Heart left ventricle (tissue), 16 donors: ENCODE data around the gene AP3S1. TPM values are rescaled to one million over a fixed set of nuclear protein-coding genes. Genes with fewer than 3 reads are reported as not detected.
"Not testable (repeated sequence)": the region's sequence is repeated elsewhere in the genome, so short reads cannot be mapped to it uniquely, and the experiment has no call there.

Source experiments
- ATAC-seq, 4 donors: fragments of 200-7000 bp; cut with Tn5 transposase; one replicate each; pipeline ENCODE4 v1.9.1; 2020 to 2022; ENCODE audit warnings: moderate library complexity in 4 of 4, mild to moderate bottlenecking in 3 of 4, moderate number of reproducible peaks in 1 of 4
- DNase-seq, 5 donors: peaks; one replicate each; pipeline ENCODE4 v3.0.0-alpha.2; 2020
- H3K27ac ChIP-seq, 12 donors: fragments of 200-600 bp; sonication (generic) in 4 of 12; one replicate each; pipeline versions ENCODE4 v1.5.0 to v1.8.0; 2016 to 2022; ENCODE audit warnings: mild to moderate bottlenecking in 2 of 12
- H3K27me3 ChIP-seq, 9 donors: fragments of 200-600 bp; sonication (generic) in 2 of 9; one replicate each; pipeline versions ENCODE4 v1.5.1 to v1.8.0; 2016 to 2022; ENCODE audit warnings: mild to moderate bottlenecking in 3 of 9
- H3K36me3 ChIP-seq, 9 donors: fragments of 200-600 bp; sonication (generic) in 2 of 9; one replicate each; pipeline versions ENCODE4 v1.5.0 to v1.8.0; 2018 to 2022; ENCODE audit warnings: mild to moderate bottlenecking in 2 of 9
- H3K4me1 ChIP-seq, 12 donors: fragments of 200-600 bp; sonication (generic) in 4 of 12; one replicate each; pipeline versions ENCODE4 v1.5.0 to v1.8.0; 2016 to 2022; ENCODE audit warnings: mild to moderate bottlenecking in 3 of 12
- H3K4me3 ChIP-seq, 12 donors: fragments of 200-600 bp; sonication (generic) in 4 of 12; one replicate each; pipeline versions ENCODE4 v1.5.0 to v1.8.0; 2017 to 2022; ENCODE audit warnings: mild to moderate bottlenecking in 9 of 12, moderate library complexity in 4 of 12
- H3K9me3 ChIP-seq, 12 donors: fragments of 200-600 bp; sonication (generic) in 4 of 12; one replicate each; pipeline versions ENCODE4 v1.5.0 to v1.8.0; 2016 to 2022; ENCODE audit warnings: mild to moderate bottlenecking in 1 of 12
- CTCF ChIP-seq, 12 donors: fragments of 200-600 bp; sonication (generic) in 4 of 12; IDR thresholded peaks; one replicate each; pipeline versions ENCODE4 v1.5.0 to v1.8.0; 2018 to 2022; ENCODE audit warnings: antibody characterized with exemption in 12 of 12, mild to moderate bottlenecking in 5 of 12
- POLR2A ChIP-seq, 2 donors: fragments of 450-650 bp; IDR thresholded peaks; one replicate each; pipeline ENCODE4 v1.6.1; 2017; ENCODE audit warnings: antibody characterized with exemption in 2 of 2, mild to moderate bottlenecking in 2 of 2, moderate library complexity in 2 of 2
- WGBS, 4 donors: extraction: QIAGEN DNeasy Blood & Tissue Kit in 2 of 4; methylation state at CpG; one replicate each; pipeline versions ENCODE4 v1.1.5 to v1.1.7; 2013 to 2018; 5-methylcytosine and 5-hydroxymethylcytosine counted together
- intact Hi-C, 10 donors: fragments of 100-400 bp; cut with DNase I; formaldehyde crosslinking; loops; one replicate each; pipeline versions ENCODE4 v1.11.1 to v1.14.2; 2022
- polyA plus RNA-seq, 2 donors: library from polyadenylated mRNA; stranded (reverse); fragments of 200-250 nt; gene quantifications; one replicate each; pipeline ENCODE4 v1.2.3, GENCODE V29; 2013
- total RNA-seq, 9 donors: library from RNA; depleted of rRNA in 2 of 9; stranded (reverse); fragments of >200 nt in 2 of 9; fragmentation: NEBNext Ultra II Directional in 3 of 9; extraction: Animal tissue kit (Norgen Biotek cat#: 25700) in 3 of 9; gene quantifications; one replicate each; pipeline versions ENCODE4 v1.1.0 to v1.2.4, GENCODE V29; 2016 to 2023
- donor health status: ischemic (EF 13 %, LVEDD 7.1; RV severe dilation, severe dysfunction).
- donor health status: healthy with polysubstance abuse.
- donor health status: DM: no; HTN: yes; CAD: no.
- donor health status: DM: no; HTN: no; CAD: no.
- donor health status: ischemic (EF 25% LVEDD 6.9; RV normal size, moderate dysfunction).
- donor health status: ischemic (EF 25% LVEDD 5.7; RV mildly dilated, moderate dysfunction).
- donor health status: healthy.
- donor health status: DM: yes; HTN: yes; CAD: no.
- donor health status: ischemic (EF 35%, LVEDD 5.7; RV mildly dilated, moderate dysfunction).
- donor health status: nonischemic (EF 11% LVEDD 7.7; RV severe dilation, severe dysfunction).
- donor health status: DM: yes; HTN: yes; CAD: no.
- donor health status: PGD.
- donor health status: ischemic (EF 29% LVEDD 5.4; RV normal size, mild dysfunction).
- donor health status: nonischemic (EF 23%, LVEDD 6.1; RV moderate dilation, normal function).

Gene AP3S1
- total and polyA plus RNA-seq, 11 donors = 20.3 to 56.4 (median 46.4) TPM

- Histone ChIP-seq H3K9me3 (peaks cover 0 to 3% (median 0%) of the 10 kb centered on the region in 12 donors), H3K4me3 (no peak overlapping the region), H3K27ac (no peak overlapping the region), H3K4me1 (no peaks in the 10 kb centered on the region), H3K36me3 (peaks cover 0 to 50% (median 22%) of the 10 kb centered on the region in 9 donors), H3K27me3 (no peaks in the 10 kb centered on the region)
- 91 to 98% (median 95%) methylated on average over 1 of the region's 1 CpG for WGBS, 4 donors
- TF ChIP-seq POLR2A (IDR thresholded peaks at IDR 0.05) (no peak), CTCF (IDR thresholded peaks at IDR 0.05) (no peak)
- DNase-seq = no peak
- no peak for ATAC-seq
- intact Hi-C loops = no loop called here
Observed at GRCh38 chr5:115873392-115873791, 31.7 kb downstream of the AP3S1 start.

GRCh38 chr5:115875447-115875846 lies 33.7 kb downstream of the AP3S1 start:
- H3K36me3 ChIP-seq = peaks cover 0 to 39% (median 18%) of the 10 kb centered on the region in 9 donors
- no peaks in the 10 kb centered on the region for H3K4me1 ChIP-seq
- ATAC-seq = no peak
- H3K27me3 ChIP-seq = no peaks in the 10 kb centered on the region
- intact Hi-C loops = no loop called here
- peaks cover 0 to 3% (median 0%) of the 10 kb centered on the region in 12 donors for H3K9me3 ChIP-seq
- WGBS, 4 donors = 65 to 88% (median 69%) methylated on average over 2 of the region's 2 CpGs
- no peak for DNase-seq
- H3K4me3 ChIP-seq = no peak overlapping the region
- no peak for TF ChIP-seq POLR2A (IDR thresholded peaks at IDR 0.05)
- TF ChIP-seq CTCF (IDR thresholded peaks at IDR 0.05) = peak in 5 of 12 donors; percentile 7 to 40 (median 23)
- no peak overlapping the region for H3K27ac ChIP-seq

- peaks cover 0 to 20% (median 3%) of the 10 kb centered on the region in 9 donors for H3K36me3 ChIP-seq
- H3K4me3 ChIP-seq, ATAC-seq, intact Hi-C loops, H3K27ac ChIP-seq, H3K9me3 ChIP-seq, H3K4me1 ChIP-seq, H3K27me3 ChIP-seq, DNase-seq: not testable (repeated sequence)
- WGBS, 4 donors = 96 to 99% (median 96%) methylated on average over 5 of the region's 5 CpGs
Observed at GRCh38 chr5:115877342-115877741, 35.6 kb downstream of the AP3S1 start.

GRCh38 chr5:115882434-115882833 lies 40.7 kb downstream of the AP3S1 start:
- H3K27ac ChIP-seq, H3K4me1 ChIP-seq, H3K4me3 ChIP-seq, DNase-seq, H3K27me3 ChIP-seq, ATAC-seq, H3K9me3 ChIP-seq: not testable (repeated sequence)
- peaks cover 0 to 12% (median 6%) of the 10 kb centered on the region in 9 donors for H3K36me3 ChIP-seq
- 91 to 99% (median 94%) methylated on average over 8 of the region's 8 CpGs for WGBS, 4 donors
- intact Hi-C loops = loop anchor here in 2 of 10 donors (10.0 kb wide), 1 partner anchor 182 kb away; no protein-coding TSS in a partner anchor

- intact Hi-C loops = loop anchor here in 4 of 10 donors (5.0 to 10.0 kb wide), 2 partner anchors 180 to 183 kb away; no protein-coding TSS in a partner anchor
- H3K4me1 ChIP-seq = no peaks in the 10 kb centered on the region
- peaks cover 0 to 9% (median 0%) of the 10 kb centered on the region in 12 donors for H3K9me3 ChIP-seq
- TF ChIP-seq POLR2A (IDR thresholded peaks at IDR 0.05) (no peak), CTCF (IDR thresholded peaks at IDR 0.05) (no peak)
- no peak overlapping the region for H3K4me3 ChIP-seq
- no peak overlapping the region for H3K27ac ChIP-seq
- 92 to 100% (median 96%) methylated on average over 1 of the region's 1 CpG for WGBS, 4 donors
- DNase-seq = no peak
- ATAC-seq = no peak
- H3K36me3 ChIP-seq = peaks cover 0 to 12% (median 6%) of the 10 kb centered on the region in 9 donors
- no peaks in the 10 kb centered on the region for H3K27me3 ChIP-seq
Observed at GRCh38 chr5:115884704-115885103, 43.0 kb downstream of the AP3S1 start.

GRCh38 chr5:115885208-115885607 lies 43.5 kb downstream of the AP3S1 start:
- not testable (repeated sequence) for H3K9me3 ChIP-seq, H3K4me3 ChIP-seq, H3K27me3 ChIP-seq, H3K4me1 ChIP-seq, H3K27ac ChIP-seq, DNase-seq, ATAC-seq
- WGBS, 4 donors = 78 to 88% (median 84%) methylated on average over 3 of the region's 3 CpGs
- intact Hi-C loops = loop anchor here in 4 of 10 donors (5.0 to 10.0 kb wide), 2 partner anchors 180 to 182 kb away; no protein-coding TSS in a partner anchor
- H3K36me3 ChIP-seq = peaks cover 0 to 12% (median 6%) of the 10 kb centered on the region in 9 donors
